ENCODE results near the gene SNX1.
"Not testable (repeated sequence)": the region's sequence is repeated elsewhere in the genome, so short reads cannot be mapped to it uniquely, and the experiment has no call there.

The SNX1 gene, protein sequence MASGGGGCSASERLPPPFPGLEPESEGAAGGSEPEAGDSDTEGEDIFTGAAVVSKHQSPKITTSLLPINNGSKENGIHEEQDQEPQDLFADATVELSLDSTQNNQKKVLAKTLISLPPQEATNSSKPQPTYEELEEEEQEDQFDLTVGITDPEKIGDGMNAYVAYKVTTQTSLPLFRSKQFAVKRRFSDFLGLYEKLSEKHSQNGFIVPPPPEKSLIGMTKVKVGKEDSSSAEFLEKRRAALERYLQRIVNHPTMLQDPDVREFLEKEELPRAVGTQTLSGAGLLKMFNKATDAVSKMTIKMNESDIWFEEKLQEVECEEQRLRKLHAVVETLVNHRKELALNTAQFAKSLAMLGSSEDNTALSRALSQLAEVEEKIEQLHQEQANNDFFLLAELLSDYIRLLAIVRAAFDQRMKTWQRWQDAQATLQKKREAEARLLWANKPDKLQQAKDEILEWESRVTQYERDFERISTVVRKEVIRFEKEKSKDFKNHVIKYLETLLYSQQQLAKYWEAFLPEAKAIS

DNA sequence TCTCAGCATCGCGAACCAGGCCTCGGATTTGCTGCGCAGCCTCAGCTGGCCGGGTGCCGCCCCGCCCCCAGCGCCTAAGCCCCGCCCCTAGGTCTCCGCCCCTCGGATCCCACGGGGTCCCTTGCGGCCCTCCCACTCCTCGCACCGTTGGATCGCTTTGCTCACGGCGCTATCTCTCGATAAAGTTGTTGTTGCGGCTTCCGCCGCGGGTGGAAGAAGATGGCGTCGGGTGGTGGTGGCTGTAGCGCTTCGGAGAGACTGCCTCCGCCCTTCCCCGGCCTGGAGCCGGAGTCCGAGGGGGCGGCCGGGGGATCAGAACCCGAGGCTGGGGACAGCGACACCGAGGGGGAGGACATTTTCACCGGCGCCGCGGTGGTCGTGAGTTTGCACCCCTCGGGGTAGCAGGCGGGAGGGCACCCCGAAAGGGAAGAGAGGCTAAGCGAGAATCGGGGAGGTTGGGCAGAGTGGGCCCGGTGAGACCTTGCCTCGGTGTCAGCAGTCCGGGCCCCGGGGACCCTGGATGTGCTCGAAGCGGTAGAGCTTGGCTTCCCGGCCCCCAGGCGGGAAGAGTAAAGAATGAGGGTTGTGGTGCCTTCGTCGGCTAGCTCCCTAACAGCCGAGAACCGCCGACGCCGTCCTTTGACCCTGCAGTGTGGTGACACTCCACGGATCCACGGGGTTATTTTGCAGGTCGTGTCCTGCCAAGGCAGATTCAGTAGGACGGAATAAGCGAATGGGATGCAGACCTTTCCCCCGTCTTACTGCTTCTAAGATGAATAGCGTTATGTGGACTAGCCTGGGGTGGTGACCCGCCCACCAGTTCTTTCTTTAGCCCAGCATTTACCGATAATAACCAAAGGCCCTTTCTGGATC lies at the start of gene SNX1:
TSS of gene SNX1 (plus strand) at position 188 of the 873 bp plus-strand sequence. CDS start at position 220, 32 bp downstream.
- peak; percentile 86 for DNase-seq

DNA sequence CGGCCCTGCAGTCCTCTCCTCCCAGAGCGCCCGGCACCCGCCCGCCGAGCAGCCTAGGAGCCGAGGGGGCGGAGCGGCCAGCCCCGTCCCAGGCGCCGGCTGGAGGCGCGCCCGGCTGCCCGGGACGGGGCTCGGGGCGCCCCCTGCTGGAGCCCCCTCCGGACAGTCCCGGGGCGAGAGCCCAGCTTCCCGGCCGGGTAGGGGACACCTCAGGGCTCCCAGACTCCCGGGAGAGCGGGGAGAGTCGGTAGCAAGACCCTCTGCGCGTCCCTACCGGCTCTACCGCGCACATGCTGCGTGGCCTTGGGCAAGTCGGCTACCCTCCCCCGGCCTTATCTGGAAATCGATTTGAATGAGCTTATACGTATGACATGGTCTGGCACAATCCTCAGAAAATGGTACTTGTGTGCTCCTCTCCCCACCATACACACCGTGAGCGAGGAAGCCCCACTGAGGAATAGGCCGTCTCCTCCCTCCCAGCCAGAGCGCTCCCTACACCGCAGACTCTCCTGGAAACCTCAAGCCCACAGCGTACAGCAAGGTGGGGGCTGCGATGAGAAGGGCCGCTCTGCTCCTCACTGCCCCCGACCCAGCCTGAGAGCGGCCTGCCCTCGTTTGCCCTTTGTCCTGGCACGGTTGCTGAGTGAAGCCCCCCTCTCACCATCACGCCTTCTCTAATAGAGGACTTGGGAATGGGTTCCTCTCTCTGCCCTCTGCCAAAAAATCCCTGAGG lies 49.2 kb upstream of the SNX1 start, which contains the start of gene DAPK2:
TSS of gene DAPK2 (minus strand) at position 65 of the 733 bp plus-strand sequence. CDS start 6,224 bp downstream, outside the sequence.
- peak; percentile 29 for DNase-seq

DNA sequence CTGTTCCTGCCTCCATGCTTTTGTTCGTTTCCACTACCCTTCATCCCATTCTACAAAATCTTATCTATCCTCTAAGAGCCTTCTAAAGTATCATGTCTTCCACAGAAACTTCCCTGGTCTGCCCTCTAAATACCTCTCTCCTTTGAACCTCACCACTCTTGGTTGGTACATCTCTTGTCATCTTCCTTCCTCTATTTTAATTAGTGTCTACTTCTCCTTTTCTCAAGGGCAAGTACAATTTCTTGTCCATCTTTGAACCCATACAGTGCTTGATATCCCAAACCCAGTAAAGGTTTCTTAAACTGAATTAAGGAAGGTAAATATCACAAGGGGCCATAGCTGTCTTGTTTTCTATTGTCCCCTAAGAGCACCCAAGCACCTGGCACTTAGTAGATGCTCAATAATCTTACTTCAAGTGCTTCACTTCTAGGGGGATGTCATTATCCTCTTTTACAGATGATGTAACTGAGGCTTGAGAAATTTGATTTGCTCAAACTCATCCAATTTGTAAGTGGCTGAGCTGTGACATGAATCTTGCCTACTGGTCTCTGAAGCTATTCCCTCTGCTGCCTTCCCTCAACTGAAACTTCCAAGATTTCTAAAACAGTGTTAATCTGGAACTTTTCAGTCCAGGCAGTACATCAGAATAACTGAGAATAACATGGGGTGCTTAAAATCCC lies 46.9 kb upstream of the SNX1 start:
- DNase-seq, result no peak

DNA sequence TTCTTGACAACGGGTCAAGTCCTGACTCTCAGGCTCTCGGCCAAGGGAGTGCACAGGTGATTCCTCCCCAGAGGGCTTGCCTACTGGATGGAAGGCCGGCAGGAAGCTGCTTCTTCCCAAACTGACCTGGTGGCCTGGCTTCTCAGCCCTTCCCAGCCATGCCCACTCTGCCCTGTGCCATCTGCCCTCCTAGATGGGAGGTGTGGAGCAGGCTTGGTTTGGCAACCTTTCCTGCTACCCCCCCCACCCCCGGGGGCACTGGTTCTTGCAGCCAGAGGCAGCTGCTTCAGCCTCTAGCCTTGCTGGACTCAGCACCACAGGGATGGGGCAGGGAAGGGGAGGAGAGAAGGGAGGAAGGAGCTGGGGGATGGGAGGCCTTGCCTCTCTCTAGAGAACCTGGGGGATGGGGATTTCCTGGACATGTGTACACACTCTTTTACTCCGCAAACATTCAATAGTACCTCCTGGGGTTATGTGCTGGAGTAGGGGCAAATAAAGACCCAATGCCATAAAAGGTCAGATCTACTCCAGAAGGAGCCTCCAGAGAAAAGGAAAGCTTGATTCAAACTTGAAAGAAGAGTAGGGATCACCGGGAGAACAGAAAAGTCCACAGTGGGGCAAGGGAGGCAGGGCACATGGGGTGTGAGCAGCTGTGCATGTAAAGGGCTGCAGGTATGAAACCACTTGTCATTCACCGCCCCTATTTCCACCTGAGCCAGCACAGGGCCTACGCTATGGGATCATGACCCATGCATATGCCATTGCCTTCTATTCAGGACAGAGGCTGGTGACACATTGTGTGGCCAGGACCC lies 45.3 kb upstream of the SNX1 start:
- no peak for DNase-seq

DNA sequence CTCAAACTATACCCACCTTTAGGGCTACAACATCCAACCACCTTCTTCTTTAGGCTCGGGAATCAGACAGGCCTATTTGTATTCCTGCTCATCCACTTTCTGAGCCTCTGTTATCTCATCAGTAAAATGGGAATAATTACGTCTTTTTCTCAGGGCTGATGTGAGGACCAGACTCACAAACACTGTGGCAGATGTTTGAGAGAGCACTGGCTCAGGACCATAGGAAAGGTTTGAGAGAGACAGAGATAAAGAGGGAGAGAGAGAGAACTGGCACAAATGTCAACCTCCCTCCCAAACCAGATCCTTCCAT lies 44.7 kb upstream of the SNX1 start:
- no peak for DNase-seq

DNA sequence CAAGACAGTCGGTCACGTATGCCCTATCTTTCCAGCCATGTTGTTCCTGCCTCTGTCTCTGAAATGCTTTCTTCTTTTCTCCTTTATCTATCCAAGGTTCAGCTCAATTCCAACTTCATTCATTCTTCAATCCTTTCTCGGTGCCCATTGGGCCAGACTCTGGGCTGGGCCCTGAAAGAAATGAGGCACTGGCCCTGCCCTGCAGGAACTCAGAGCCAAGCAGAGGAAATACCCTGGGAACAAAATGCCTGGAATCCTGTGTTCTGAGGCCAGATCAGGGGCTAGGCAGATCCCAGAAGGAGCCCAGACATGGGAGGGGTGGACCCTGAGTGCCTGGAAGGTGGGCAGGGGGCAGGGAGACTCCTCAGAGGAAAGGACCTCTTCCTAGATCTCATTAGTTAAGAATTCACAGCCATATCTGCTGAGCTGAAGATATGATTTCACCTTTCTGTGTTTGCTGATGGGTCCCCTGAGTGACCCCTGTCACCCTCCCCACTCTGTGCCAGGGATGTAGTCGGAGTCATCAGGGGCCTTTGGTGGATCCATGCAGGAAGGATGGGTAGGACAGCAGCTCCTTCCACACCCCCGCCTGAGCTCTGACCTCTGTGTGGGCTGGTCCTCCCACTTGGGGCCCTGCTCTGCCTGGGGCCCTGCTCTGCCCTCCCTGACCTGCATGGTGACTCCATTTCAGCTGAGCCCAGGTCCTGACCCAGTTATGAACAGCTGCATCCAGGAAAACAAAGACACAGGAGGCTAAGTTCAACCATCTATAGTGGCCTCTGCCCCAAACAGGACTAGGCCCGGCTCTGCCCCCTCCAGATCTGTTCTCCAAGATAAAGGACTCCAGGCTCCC lies 44.1 kb upstream of the SNX1 start:
- DNase-seq, result no peak

DNA sequence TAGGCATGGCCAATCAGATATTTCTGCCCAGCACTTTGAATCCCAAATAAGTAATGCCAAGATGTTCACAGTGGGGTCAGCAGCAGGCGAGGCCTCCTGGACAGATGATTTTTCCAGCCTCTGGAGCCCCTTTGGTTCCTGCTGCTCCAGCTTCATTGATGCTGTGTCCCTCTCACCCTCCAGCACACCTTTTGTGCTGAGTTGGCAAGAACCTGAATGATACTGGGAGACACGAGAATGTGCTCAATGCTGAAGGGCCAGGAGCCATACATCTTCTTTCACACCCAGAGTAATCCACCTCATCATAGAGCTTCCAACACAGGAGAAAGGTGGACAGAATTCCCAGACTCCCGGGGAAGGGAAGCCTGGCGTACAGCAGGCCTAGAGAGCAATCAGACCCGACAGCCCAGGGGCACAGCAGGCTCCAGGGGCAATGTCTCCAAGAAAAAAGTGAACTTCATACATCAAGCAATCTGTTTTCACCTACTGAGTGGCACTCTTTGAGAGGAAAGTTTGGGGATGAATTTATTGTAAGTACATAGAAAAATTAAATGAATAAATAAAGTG lies 42.8 kb upstream of the SNX1 start:
- DNase-seq, result no peak

DNA sequence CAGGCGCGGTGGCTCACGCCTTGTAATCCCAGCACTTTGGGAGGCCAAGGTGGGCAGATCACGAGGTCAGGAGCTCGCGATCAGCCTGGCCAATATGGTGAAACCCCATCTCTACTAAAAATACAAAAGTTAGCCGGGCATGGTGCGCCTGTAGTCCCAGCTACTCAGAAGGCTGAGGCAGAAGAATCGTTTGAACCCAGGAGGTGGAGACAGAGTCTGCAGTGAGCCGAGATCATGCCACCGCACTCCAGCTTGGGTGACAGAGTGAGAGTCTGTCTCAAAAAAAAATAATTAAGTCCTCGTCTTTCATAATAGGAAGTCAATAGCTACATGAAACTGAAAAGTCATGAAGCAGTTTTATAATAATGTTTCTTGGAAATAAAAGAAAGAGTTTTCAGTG lies 42.1 kb upstream of the SNX1 start:
- DNase-seq, result not testable (repeated sequence)

DNA sequence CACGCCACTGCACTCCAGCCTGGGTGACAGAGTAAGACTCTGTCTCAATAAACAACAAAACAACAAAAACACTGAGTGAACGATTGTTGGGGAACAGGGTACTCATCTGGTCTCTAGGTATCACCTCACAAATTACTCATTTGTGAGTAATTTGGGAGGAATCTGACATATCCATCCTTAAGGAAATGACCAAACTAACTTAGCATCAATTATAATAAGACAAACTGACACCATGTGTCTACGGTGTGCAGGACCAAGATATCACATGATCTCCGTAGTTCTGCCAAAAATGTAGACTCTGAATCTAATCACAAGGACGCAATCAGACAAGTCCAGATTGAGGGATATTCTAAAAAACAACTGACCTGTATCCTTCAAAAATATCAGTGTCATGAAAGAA lies 37.5 kb upstream of the SNX1 start:
- no peak for DNase-seq

DNA sequence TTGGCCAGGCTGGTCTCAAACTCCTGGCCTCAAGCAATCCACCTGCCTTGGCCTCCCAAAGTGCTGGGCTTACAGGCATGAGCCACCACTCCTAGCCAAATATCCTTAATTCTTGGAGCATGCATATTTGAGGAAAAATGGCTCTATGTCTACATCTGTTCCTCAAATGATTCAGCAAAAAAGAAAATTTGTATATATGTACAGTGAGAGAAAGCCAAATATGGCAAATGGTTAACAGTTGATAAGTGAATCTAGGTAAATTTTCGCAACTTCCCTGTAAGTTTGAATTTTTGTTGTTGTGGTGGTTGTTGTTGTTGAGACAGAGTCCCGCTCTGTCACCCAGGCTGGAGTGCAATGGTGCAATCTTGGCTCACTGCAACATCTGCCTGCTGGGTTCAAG lies 36.7 kb upstream of the SNX1 start:
- not testable (repeated sequence) for DNase-seq

DNA sequence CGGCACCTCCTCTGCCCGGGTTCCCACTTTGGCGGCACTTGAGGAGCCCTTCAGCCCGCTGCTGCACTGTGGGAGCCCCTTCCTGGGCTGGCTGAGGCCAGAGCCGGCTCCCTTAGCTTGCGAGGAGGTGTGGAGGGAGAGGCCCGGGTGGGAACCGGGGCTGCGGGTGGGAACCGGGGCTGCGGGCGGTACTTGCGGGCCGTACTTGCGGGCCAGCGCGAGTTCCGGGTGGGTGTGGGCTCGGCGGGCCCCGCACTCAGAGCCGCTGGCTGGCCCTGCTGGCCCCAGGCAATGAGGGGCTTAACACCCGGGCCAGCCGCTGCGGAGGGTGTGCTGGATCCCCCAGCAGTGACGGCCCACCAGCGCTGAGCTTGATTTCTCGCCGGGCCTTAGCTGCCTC lies 35.1 kb upstream of the SNX1 start:
- no peak for DNase-seq

DNA sequence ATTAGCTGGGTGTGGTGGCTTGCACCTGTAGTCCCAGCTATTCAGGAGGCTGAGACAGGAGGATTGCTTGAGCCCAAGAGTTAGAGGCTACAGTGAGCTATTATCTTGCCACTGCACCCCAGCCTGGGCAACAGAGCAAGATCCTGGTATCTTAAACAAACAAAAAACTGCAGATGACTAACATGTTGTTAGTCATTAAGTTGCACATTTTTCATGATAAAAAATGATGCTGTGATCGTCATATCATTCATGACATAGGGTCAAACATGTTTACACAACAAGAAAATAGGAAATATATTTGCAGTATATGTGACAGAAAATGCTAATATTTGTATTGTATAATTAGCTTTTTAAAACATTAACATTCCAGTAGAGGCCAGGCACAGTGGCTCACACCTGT lies 29.3 kb upstream of the SNX1 start:
- DNase-seq, result no peak

DNA sequence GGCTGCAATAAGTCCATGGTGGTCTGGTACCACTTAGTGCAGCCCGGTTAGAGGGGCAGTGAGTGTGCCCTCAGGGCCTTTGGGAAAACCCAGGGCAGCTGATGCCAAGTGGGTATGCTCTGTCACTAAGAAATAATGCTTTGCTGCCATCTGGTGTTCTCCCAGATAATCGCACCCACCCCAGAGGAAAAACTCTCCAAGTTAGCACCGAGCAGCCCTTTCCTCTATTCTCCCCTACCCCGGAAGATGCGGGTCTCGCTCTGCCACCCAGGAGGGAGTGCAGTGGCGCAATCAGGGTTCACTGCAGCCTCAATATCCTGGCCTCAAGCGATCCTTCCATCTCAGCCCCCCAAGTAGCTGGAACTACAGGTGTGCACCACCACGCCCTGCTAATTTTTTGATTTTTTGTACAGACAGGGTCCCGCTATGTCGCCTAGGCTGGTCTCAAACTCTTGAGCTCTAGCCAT lies 28.2 kb upstream of the SNX1 start:
- peak; percentile 65 for DNase-seq

DNA sequence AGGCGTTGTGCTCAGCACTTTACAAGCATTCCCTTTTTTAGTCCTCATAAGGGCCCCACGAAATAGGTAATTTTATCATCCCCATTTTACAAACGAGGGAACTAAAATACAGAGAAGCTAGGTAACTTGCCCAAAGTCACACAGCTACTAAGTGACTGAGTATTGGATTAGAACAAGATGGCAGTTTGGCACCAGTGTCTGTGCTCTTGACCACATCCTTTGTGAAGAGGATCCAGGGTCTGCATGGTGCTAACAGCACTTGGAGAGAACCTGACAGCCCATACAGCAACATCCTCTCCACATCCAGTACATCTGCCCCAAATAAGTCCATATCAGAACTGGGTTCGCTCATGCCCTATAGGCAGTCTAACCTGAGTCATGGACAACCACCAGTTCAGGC lies 27.6 kb upstream of the SNX1 start:
- DNase-seq, result no peak

DNA sequence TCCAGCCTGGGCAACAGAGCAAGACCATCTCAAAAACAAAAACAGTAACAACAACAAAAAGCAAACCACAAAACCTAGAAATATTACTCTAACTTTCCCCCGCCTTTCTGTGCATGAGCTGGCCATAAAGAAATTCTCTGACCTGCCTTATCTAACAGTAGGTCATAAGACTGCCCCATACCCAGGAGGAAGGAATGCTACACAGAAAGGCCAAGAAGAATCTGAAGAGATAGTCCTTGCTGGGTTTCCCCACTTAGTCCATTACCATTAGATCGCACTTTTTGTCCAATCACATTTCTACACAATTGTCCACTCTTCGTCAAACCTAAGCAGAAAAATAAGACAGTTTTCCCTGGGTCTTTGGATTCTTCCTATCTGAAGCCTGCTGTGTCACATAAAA lies 25.7 kb upstream of the SNX1 start:
- no peak for DNase-seq

DNA sequence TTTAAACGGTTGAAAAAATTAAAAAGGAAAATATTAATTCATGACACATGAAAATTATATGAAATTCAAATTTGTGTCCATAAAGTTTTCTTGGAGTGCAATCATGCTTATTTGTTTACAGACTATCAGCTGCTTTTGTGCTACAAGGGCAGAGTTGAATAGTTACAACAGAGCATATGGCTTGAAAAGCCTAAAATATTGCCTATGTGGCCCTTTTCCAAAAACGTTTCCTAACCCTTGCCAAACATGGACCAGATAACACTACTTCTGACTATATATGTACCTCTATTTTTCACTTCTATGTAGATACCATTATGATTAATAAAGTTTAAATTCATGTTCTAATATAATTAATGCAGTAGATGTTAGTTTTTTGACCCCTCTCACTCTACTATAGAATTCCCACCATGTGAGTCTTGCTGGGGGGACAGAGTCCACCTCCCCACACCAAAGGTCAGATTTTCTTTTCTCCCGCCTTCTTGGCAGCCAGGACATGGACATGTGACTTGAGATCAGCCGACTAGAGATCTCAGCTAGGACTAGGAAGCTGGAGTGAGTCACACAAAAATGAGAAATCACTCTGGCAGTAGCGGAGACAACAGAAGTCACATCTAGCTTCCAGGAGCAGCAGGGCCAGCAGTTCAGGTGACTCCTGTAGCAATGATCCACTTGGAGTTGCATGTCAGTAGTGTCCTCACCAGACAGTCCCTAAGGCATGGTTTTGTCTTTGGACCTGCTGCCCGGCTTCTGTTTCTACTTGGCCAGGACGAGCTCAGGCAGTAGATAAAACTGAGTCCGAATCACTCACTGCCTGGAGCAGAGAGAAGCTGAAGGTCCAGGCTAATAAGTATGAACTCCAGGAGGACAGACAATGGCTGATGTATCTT lies 24.6 kb upstream of the SNX1 start:
- DNase-seq, result peak; percentile 27

DNA sequence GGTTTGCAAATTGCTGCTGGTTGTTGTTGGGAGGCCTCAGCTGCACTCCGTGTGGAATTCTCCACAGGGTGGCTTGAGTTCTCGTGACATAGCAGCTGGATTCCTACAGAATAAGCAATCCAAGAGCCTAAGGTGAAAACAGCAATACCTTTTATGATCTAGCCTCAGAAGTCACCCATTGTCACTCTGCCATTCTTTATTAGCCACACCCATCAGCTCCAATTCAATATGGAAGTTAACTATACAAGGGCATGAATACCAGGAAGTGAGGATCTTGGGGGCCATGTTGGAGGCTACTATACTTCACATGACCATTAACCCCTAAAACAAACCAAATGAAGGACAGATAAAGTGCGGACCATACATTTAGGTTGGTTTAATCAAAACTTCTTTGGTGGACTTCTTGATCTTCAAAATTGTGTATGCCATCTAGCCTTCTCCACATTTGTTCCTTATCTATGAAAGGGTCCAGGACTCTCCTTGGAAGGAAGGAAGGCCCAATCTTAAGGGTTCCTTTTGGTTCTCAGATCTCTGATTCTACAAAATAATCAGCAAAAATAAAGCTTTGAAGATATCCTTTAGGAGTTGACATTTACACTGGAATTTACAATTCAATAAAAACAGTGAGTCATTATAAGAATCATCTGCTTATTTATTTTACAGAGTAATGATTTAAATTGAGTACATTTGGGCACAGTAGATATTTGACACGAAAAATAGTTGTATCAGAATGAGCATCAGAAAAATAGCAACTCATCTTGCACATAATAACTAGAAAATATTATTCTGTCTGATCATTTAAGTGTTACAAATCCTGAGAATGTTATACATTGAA lies 23.6 kb upstream of the SNX1 start:
- DNase-seq, result no peak

DNA sequence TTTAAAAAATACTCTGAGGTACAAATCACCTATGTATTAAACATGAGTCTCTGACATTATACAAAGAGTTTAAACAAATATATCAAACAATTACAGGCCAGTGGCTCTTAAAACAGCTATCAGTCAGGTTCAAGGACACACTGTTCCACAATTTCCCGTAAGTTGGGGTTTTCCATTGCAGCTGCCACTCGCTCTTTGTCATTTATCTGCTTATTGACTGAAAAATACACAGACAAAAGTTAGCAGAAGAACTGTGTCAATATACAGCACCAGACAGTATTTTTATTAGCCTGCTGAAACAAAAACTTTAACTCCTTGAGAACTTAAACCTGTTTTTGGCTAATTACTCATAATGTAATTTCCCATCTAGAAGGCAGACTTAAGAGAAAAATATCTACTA lies 23.0 kb upstream of the SNX1 start:
- no peak for DNase-seq

Data from kidney glomerular epithelial cell (primary cell).